Inferior parietal cortex (tissue), 1 donor: ENCODE measurements around the gene VEZT.
"Not testable (repeated sequence)": the region's sequence is repeated elsewhere in the genome, so short reads cannot be mapped to it uniquely, and the experiment has no call there.

Experiments
- DNase-seq: peaks from one replicate; pipeline ENCODE4 v3.0.0-alpha.2; 2016; ENCODE audit errors: extremely low spot score

Gene VEZT

DNA sequence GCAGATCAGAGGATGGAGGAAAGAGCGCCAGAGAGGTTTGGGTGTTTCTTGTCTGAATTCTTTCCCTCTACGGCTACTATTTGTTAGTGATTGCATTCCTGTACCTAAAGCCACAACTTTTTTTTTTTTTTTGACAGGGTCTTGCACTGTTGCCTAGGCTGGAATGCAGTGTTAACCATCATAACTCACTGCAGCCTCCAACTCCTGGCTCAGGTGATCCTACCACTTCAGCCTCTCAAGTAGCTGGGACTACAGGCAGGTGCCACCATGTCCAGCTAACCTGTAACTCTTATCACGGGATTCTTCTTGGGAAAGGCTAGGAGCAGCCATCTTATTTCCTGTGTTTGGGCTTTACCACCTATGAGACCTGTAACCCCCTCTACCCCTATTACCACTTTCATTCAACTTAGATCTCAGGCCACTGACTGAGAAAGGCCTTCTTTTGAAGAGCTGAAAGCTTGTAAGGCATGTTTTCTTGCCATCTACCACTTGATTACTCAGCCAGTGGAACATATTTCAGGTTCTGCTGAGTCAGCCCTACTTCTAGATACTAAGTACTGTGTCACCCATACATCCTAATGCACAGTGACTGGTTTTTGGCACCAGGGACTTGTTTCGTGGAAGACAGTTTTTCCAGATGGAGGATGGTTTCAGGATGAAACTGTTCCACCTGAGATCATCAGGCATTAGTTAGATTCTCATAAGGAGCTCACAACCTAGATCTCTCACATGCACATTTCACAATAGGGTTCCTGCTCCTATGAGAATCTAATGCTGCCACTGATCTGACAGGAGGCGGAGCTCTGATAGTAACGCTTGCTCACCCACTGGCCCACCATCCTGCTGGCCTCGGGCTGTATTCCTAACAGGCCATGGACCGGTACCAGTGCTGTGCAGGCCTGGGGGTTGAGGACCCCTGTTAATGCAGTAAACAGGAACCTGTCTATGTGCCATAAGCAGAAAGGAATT lies 6.9 kb downstream of the VEZT start:
- no peak for DNase-seq

DNA sequence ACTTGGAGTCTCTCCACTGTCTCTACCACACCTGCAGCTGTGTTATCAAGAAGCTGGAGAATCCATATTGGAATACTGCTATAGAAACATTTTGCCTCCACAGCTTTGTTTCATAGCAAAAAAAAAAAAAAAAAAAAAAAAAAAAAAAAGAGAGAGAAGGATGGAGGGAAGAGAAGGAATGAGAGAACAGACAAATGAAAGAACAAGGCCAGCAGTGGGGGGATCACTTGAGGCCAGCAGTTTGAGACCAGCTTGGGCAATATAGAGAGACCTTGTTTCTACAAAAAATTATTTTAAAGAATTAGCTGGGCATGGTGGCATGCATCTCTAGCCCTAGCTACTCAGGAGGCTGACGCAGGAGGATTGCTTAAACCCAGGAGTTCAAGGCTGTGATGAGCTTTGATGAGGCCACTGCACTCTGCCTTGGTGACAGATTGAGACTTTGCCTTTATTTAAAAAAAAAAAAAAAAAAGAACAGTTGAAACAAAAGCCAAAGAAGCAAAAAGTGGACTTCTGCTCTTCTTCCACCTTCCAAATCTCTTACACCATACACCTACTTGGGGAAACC lies 8.1 kb downstream of the VEZT start:
- DNase-seq: no peak

DNA sequence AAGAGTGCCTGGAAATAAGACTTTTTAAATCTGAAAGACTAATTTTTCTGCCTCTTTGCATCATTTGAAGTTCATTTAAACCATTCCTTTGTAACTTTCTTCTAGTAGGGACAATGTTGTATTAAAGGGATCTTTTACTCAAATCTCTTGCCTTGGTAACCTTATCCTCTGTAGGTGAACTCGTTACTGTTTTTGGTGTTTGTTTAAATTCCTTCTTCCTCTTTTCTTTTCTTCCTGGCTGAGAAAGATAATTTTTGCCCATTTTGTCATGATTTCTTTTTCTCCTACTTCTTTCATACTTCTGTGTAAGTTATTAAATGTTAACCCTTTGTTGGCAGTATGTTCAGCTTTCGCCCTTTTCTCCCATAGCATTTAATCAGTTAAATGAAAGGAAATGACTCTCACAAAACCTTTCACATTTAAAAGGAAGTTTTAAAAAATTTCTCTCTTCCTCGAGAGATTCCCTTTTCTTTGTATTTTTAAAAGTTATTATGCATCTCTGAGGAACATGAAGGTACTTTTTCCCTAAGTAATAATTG lies 10.3 kb downstream of the VEZT start:
- DNase-seq: no peak

DNA sequence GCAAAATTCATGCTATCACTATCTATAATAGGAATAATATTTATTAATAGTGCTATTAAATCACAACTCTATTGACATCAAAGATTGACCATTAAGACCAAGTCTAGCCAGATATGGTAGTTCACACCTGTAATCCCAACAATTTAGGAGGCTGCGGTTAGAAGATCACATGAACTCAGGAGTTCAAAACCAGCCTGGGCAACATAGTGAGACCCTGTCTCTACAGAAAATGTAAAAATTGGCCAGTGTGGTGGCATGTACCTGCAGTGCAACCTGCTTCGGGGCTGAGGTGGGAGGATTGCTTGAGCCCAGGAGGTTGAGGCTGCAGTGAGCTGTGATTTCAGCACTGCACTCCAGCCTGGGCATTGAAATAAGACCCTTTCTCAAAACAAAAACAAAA lies 11.0 kb downstream of the VEZT start:
- no peak for DNase-seq

DNA sequence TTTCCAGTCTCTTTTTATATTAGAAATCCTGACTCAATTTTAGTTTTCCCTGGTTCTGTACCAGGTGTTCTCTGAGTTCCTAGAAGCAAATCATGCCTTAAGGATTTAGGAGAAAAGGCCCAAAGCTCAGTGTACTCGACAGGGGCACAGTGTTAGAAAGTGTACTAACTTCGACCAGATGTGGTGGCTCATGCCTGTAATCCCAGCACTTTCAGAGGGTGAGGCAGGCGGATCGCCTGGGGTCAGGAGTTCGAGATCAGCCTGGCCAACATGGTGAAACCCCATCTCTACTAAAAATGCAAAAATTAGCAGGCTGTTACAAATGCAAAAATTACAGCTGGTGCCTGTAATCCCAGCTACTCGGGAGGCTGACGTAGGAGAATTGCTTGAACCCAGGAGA lies 12.0 kb downstream of the VEZT start:
- DNase-seq: no peak

DNA sequence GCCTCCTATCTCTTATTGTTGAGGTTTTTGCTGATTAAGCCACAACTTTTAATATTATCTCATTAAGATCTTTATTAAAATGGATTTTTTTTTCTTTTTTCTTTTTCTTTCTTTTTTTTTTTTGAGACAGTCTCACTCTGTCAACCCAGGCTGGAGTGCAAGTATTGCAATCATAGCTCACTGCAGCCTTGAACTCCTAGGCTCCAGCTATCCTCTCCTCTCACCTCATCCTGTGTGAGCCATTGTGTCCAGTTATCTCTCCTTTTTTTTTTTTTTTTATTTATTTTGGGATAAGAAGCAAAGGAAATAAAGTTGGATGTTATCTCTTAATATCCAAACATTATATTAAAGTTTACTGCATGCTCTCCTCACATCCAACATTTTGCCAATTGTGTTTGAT lies 12.7 kb downstream of the VEZT start:
- no peak for DNase-seq

DNA sequence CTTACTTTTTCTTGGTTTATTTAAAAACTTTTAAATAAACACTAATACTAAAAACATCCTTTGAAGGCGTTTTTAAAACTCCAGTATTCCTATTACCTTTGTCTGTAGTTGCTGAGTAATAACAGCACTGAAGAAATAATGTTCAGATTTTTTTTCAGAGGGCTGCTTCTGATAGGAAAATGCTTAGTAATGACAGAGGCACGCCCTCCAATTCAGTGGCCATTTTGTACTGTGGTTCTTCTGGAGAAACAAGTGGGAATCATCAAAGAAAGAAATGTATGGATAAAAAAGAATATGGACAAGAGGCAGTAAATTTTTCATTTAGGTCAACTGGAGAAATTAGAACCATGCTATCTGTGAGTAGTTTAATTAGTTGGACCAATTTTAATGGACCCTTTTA lies 13.6 kb downstream of the VEZT start:
- DNase-seq: no peak

DNA sequence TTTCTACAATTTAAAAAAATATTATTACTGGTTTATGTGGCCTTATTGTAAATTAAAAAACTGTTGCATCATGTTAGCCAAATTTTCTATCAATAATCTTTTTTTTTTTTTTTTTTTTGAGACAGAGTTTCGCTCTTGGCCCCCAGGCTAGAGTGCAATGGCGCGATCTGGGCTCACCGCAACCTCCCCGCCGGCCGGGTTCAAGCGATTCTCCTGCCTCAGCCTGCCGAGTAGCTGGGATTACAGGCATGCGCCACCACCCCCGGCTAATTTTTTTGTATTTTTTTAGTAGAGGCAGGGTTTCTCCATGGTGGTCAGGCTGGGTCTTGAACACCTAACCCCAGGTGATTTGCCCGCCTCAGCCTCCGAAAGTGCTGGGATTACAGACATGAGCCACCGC lies 16.6 kb downstream of the VEZT start:
- not testable (repeated sequence) for DNase-seq

DNA sequence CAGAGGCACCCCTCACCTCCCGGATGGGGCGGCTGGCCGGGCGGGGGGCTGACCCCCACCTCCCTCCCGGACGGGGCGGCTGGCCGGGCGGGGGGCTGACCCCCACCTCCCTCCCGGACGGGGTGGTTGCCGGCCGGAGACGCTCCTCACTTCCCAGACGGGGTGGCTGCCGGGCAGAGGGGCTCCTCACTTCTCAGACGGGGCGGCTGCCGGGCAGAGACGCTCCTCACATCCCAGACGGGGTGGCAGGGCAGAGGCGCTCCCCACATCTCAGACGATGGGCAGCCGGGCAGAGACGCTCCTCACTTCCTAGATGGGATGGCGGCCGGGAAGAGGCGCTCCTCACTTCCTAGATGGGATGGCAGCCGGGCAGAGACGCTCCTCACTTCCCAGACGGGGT lies 18.0 kb downstream of the VEZT start:
- DNase-seq: not testable (repeated sequence)

DNA sequence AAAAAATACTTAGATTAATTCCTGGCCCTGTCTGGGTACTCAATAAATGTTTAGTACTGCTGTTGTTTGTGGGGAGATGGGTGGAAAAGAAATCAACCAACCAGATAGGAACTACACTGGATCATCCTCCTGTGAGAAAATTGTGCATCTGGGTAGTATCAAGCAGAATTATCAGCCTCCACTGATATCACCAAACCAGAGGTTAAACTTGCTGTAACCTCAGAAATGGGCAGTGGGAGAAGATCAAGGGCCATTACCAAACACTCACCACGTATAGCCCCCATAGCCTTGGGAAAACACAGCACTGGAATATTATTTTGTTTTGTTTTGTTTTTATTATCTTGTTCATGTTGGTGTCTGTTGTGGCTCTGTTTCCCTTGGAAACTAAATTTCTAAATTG lies 19.7 kb downstream of the VEZT start:
- no peak for DNase-seq

DNA sequence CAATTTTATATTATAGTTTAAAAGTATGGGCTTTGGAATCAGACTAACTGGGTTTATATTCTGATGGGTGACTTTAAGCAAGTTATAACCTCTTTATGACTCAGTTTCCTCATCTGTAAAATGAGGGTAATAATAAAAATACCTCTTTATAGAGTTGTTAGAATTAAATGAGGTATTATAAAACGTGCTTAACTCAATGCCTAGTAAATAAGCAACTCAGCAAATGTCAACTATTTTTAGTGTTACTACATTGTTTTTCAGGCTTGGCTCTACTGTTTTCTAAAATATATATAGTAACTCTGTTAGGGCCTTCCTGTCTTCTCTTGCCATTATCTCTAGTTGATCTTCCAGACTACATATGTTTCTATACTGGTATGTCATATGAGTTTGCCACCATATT lies 20.5 kb downstream of the VEZT start:
- DNase-seq: no peak

DNA sequence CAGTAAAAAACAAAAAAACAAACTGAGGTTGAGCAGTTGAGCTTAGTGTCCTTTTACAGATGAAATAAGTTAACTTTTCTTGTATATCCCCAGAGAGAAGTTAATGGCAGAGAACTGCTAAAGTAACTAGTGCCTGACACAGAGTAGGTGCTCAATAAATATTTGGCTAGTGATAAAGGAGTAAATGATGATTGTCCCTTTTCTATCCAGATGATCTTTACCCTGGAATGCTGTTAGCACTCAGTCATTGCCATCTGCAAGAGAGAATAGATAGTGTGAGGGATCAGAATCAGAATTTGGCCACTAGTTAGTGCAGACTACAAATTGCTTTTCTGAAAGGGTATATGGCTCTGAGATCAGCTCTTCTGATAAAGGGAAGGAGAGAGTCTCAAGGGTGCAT lies 21.6 kb downstream of the VEZT start:
- DNase-seq: no peak

DNA sequence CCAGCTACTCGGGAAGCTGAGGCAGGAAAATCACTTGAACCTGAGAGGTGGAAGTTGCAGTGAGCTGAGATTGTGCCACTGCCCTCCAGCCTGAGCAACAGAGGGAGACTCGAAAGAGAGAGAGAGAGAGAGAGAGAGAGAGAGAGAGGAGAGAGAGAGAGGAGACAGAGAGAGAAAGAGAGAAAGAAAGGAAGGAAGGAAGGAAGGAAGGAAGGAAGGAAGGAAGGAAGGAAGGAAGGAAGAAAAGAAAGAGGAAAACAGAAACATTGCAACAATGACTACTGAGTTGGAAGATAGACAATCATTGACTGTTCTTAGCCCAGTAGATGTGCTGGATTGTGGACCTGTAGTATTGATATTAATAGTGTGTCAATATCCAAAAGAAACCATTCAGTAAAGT lies 22.2 kb downstream of the VEZT start:
- DNase-seq: not testable (repeated sequence)

DNA sequence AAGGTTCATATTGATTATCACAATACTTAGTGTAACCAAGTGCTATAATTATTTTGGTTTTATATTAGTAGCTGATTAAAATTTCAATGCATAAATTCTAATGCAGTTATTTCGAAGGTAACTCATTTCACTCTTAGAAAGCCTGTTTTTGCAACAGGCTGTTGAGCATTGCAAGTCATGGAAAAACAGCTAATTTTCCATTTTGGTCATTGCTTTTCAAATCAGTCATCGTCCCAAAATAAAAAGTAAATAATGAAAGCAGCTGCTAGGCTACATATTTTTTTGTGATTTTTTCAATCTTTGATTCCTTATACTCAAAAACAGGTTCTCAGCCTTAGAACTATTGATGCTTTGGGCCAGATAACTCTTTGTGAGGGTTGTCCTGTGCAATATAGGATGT lies 22.9 kb downstream of the VEZT start:
- no peak for DNase-seq

DNA sequence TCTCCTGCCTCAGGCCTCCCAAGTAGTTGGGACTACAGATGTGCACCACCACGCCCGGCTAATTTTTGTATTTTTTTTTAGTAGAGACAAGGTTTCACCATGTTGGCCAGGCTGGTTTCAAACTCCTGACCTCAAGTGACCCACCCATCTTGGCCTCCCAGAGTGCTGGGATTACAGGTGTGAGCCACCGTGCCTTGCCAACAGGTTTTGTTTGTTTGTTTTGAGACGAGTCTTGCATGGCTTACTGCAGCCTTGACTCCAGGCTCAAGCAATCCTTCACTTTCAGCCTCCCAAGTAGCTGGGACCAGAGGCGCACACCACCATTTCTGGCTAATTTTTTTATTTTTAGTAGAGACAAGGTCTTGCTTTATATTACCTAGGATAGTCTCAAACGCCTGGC lies 23.5 kb downstream of the VEZT start:
- not testable (repeated sequence) for DNase-seq

DNA sequence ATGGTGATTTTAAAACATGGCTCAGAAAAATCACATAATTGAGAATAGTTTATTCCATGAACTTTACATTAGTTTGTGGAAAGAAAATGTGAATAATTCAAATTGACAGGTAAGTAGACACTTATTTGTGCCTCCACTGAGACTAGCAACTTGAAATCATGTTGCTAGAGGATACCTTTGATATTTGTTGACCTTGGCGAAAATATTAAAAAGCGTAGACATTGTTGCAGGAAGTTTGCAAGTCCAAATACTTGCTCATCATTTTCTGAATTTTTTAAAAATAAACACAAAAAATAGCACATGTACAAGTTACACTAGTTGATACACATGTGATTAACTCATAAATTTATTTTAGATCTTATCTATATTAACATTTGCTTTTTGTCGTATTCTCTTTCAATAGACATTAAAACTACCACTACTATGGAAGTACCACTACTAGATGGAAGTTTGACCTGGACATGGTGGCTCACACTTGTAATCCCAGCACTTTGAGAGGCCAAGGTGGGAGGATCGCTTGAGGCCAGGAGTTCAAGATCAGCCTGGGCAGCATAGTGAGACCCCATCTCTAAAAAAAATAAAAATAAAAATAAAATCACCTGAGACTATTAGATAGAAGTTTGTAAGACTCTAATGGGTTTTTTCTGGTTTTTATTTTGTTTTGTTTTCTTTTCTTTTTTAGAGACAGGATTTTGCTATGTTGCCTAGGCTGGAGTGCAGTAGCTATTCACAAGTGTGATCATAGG lies 24.3 kb downstream of the VEZT start:
- no peak for DNase-seq

DNA sequence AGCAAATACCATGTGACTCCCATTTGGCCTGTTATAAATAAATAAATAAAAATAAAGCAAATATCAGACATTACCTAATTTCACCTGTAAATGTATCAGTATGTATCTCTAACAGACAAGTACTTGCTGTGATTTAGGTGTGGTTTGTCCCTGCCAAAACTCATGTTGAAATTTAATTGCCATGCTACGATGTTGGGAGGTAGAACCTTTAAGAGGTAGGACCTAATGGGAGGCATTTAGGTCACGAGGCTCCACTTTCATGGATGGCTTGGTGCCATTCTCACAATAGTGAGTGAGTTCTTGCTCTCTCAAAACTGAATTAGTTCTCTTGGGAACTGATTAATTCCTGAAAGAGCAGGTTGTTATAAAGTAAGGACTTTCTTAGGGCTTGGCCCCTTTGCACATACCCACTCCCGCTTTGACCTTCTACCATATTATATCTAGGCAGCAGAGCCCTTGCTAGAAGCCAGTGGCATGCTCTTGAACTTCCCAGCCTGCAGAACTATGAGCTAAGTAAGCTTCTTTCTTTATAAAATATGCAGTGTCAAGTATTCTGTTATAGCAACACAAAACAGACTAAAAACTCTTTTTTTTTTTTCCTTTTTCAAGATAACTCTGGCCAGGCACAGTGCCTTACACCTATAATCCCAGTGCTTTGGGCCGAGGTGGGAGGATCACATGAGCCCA lies 26.0 kb downstream of the VEZT start:
- no peak for DNase-seq

DNA sequence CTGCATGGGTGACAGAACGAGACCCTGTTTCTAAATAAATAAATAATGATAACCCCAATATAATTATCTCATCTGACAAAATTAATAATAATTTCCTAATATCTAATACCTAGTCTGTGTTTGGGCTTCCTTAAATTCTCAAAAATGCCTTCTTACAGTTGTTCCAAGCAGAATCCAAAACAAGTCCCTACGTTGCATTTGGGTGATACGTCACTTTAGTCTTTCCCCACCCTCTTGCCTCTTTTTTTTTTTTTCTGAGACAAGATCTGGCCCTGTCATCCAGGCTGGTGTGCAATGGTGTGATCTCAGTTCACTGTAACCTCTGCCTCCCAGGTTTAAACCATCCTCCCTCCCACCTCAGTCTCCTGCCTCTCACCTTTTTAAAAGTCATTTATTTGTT lies 26.7 kb downstream of the VEZT start:
- DNase-seq: no peak

DNA sequence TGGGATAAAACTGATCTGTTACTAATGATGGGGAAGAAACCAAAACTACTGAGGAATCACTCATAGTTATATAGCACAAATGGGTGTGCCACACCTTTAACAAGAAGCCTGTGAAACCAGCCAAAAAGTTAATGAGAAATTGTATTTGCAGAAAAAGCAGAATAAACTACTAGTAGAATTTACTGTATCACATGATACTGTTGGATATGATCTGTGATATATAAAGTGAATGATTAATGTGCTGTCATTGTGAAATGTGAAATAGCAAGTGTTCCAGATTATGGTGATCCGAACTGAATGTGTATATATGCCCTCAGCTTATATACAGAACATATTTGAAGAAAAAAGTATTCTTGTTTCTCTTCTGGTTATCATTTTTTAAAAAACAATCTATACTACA lies 30.5 kb downstream of the VEZT start:
- no peak for DNase-seq

DNA sequence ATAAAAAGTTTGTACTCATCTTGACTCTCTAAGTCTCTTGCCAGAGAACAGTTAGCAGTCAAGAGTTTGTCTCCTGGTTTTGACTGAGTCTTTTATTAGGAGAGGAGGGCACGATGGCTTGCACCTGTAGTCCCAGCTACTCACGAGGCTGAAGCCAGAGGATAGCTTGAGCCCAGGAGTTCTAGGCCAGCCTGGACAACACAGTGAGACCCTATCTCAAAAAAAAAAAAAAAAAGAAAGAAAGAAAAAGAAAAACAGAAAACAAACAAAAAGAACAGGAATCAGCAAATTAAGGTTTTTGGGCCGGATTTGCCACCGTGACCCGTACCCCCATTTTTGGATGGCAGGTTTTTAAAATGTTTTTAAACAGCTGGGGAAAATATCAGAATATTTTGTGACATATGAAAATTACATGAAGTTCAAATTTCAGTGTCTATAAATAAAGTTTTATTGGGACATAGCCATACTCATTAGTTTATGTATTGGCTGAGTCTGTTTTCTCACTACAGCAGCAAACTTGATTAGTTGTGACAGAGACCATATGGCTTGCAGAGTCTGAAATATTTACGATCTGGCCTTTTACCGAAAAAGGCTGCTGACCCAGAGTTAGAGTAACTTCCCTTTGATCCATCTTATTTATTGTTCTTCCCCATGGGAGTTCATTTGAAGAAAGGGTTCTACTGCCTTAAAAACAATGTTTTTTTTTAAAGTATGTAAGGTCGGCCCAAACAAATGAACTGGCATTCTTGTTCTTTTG lies 31.2 kb downstream of the VEZT start:
- DNase-seq: no peak

DNA sequence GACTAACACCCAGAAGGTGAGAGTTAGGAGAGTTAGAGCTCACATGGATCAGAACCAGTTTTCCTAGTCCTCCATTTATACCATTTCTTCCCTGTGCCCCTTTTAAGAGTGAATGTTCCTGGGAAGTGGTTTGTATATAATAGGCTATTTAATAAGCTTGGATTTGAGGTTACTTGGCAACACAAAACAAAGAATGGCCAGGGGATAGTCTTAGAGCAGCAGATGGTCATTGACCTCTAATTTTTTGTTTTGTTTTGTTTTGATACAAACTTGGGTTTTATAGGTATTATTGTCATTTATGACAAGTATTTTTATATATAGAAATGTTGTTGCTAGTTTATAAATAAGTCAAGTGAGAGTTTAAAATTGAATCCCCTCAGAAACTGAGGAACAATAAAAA lies 35.8 kb downstream of the VEZT start:
- DNase-seq: no peak
